ENCODE results near the gene LCP2.
"Not testable (repeated sequence)": the region's sequence is repeated elsewhere in the genome, so short reads cannot be mapped to it uniquely, and the experiment has no call there.

Gene LCP2

DNA sequence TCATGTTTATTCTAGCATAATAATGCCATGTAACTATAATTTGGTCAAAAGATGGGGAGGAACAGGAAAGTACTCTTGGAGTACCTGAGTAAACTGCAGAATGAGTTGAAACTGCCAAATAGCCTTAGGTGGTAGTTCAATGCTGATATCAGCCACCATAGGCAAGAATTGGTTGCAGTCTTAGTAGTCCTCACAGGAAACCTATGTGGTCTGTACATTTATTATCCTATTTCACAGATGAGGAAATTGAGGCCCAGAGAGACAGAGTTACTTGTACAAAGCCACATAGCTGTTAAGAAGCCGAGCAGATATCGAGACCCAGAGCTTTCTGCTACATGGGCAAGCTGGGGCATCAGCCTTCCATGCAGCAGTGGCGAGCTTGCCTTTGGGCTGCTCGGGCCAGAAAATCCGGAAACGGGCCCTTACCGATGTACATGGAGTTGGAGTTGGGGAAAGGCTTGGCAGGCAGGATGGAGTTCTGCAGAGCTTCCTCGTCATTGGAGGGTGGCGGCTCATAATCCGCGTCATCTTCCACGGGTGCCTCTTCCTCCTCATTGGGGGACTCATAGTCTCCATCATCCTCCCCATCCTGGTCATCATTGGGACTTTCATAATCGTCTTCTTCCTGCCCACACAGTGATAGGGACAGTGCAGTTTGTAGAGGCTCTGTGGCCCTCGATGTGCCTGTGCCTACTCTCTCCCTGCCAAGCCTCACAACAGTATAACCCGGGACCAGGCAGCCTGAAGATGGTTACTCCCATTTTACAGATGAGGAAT lies 27.1 kb downstream of the LCP2 start:
- no peak for DNase-seq

DNA sequence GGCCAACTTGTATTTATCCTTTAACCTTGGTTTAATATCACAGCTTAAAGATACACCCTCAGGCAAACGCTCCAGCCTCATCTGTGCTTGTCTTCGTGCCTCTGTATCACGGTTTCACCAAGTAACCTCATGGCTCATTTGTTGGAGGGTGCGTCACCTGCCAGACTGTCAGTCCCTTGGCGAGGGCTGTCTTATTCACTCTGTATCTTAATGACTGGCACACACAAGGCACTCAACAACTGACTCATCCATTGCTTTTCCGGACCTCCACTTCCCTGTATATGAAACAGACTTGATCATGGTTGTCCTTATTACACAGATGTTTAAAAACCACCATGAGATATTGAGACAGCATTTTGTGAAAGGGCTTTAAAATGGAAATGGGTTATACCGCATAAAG lies 28.0 kb downstream of the LCP2 start:
- no peak for DNase-seq

DNA sequence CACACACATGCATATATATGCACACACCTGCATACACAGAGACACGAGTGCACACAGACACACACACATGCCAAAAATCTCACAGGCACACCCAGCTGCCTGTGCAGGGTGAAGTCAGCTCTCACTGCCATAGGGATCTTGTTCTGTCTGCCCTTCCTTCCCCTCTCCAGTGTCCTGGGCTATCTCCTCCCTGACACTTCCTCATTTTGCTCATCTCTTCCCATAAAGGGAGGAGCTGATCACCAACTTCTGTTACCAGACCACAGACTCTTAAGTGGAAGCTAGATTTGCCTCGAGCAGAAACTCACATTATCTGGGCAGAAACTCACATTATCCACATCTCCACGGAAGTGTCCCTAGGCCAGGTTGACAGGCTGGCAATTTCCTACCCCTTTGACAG lies 28.7 kb downstream of the LCP2 start:
- DNase-seq = no peak

DNA sequence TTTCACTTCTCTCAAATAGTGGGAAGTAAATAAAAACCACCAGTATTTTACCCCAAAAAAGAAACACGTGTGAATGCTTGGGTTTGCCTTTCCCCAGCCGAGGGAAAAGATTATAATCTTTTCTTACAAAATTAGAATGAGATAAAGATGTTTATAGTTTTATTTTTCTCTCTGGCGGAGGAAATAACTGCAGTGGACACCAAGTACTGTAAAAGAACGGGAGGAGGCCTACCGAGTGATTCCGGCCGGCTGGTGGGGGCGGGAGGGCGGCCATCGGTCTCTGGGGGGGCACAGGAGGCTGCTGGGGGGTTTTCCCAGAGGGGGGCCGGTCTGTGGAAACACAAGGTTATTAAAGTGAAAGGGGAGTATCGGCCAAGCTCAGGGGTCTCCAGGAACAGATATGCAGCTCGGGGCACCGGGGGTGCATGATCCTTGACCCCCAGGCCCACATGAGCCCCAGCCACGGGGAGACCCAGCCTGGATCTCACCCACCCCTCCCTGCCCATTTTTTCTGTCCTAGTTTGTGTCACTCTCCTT lies 29.4 kb downstream of the LCP2 start:
- DNase-seq = no peak

DNA sequence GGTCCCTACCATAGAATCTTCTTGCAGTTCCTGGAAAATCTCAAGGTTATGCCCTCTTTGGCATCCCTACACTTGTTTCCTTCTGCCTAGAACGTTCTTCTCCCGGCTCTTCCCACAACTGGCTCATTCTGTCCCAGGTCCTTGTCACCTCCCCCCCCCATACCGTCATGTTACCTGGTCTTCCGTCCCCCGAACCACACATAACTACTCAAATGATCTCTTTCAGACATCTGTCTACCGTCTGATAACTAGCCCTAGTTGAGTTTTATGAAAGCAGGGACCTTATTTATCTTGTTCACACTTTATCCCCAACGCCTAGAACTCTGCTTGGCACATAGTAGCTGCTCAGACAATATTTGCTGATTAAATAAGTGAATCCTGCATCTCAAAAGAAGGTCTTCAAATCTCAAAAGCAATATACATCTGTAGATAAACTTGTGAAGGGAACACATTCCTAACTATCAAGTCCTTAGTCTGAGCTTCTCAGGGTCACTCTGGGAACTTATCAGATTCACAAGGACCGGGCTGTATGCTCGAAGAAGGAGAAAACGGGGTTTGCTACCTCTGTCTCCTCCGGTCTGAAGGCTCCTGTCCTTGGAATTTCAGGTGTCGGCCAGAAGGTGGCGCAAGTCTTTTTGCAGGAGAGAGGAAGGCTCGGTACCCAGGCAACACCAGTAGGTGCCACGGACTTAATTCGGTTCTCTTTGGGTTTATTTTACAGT lies 30.0 kb downstream of the LCP2 start:
- peak; percentile 36 for DNase-seq

DNA sequence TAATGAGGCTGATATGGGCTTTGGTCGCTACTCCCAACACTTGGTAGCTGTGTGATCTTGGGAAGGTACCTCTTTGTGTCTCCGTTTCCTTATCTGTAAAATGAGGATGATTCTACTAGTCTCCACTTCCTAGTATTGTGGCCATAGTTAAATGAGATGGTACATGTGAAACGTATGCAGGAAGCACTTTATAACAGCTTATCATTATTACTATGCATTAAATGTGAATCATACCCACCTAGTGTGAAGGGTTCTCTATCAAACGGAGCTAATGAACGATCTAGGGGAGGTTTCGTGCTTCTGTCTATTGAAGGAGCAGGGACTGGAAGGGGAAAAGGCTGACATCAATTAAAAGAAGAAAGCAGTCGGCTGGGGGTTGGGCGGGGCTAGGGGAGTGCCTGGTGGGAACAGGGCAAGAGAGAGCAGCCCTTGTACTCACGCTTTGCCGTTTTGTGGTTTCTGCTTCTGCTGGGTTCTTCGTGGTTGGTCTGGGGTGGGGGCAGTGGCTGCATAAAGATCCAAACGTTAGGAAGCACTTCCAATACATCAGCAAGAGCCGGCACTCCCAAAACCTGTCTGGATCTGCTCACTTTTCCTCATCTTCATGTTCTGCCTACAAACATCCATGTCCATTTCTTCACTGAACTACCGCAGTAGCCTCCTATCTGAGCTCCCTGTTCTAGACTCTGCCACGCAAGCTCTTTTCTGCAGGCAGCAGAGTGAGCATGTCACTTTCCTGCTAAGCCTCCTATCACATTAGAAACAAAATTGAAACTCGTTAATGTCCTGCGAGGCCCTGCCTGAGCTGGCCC lies 30.8 kb downstream of the LCP2 start:
- no peak for DNase-seq

DNA sequence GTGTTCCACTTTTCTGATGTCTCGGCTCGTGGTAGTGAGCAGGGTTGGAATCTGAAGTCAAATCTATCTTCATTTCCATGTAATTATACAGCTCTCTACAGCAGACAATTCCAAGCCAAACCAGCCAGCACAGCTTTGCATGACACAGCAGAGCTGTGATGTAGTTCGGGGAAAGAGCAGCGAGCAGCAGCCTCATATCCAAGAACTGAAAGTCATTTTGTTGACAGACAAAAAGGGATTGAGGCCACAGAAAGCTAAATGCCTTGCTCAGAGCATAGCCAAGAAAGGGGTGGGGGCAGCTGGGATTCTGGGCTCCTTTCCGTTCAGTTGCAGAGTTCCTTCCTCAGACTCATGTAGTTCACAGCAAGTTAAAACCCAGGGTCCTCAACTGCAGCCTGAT lies 32.1 kb downstream of the LCP2 start:
- DNase-seq = no peak

DNA sequence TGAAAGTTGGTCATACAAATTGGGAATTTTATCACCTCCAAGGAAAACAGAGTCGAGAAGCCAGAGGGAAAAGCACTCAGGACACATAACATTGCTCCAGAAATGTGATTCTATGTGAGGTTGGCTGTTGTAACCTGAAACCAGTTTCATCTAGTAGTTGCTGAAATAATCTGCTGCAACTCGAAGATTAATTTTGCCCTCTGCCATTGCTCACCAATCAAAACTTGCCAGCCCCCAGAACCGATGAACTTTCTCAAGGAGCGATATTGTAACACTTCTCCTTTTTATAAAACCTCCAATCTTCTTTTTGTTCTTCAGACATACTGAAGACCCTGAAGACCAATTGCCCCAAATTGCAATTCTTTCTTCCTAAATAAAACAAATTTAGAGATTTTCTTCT lies 33.7 kb downstream of the LCP2 start:
- no peak for DNase-seq

DNA sequence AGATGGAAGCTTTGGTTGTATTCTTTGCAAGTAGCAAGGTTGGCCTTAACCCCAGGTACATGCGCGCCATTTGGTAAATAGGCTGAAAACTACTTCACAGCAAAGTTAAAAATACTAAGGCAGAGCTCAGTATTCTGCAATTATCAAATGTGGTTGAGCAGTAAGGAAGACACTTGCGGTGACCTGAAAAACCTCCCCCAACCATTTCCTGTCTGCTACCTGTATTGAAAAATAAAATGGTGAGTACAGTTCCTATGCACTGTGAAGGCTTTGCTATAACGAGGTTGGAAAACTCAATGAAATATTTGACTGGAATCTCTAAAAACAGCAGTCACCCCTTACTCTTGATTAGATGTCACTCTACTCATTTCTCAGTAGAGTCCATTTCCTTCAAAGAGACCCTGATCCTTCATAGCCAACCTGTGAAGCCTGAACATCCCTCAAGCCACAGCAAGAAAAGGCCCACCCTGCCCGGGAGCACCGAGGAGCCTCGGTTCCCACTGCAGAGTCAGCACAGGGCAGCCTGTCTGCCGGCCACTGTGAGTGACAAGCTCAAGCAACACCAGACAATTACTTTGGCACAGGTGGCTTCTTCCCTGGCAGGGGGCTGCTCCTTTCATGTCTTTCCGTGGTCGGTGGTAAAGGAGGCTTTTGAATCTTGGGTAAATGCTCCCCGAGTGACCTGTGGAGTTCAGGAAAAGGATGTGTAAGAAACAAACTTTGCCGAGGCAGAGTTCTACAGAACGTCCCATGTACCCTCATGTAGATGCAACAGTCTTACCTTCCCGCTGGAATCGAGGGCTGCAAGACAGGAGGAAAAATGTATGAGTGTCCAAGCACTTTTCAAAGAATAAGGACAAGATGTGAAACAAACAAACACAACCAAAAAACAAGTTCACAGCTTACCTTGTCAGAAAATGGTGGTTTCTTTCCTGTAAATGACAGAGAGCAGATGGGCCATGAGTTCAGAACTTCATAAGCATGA lies 35.2 kb downstream of the LCP2 start:
- no peak for DNase-seq

DNA sequence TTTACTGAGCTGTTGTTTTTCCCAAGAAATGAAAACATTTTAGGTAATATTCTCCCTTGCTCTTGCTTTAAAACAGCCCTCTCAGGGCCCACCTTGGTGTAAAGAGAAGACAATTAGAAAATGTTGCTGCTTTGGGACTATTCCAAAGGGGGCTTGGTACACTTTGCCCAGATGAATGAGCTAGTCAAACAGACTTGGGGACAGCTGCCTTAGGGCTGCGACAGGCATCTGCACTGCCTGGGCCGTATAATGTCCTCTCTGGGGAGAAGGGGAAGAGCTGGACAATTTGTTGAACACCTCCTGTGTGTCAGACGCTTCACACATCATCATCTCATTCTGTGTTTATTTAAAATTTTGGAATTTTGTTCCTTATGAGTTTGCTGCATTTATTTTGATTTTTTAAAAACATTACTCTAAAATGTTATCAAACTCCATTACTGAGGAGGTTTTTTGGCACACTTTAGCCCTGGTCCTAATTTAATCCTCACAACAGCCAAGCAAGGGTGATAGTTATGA lies 36.0 kb downstream of the LCP2 start:
- DNase-seq = no peak

DNA sequence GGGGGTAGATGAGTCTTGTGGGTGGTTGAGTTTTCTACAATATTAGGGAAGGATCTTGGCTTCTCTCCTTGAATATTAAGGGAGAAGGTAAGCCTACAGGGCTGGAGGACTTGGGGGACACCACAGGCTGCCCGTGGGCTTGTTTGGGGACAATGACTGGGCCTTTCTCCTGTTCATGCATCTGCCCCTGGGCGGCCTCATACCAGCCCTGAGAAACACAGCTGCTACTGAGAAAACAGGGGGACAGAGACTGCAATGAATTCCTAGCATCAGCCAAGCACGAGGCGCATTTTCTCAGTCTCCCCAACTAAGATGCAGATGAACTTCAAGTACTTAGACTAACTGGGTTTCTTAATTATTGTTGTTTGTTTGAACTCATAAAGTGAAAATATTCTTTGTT lies 40.2 kb downstream of the LCP2 start:
- DNase-seq = no peak

DNA sequence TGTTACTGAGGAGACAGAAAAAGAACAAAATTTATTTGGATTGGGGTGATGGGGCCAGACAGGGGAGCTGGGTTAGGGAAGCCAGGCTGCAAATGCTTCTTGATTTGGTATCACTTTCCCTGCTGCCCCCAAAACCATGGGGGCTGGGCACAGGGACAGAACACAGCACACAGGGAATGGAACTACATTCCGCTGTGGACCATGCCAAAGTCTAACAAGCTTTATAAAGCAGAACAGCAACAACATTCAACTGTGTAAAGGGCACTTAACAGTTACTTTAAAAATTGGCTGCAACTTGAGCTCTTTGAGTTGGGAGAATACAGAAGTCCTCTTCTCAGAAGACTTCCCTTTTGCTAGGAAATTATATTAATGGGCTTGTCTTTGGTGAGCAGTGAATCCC lies 41.0 kb downstream of the LCP2 start:
- no peak for DNase-seq

DNA sequence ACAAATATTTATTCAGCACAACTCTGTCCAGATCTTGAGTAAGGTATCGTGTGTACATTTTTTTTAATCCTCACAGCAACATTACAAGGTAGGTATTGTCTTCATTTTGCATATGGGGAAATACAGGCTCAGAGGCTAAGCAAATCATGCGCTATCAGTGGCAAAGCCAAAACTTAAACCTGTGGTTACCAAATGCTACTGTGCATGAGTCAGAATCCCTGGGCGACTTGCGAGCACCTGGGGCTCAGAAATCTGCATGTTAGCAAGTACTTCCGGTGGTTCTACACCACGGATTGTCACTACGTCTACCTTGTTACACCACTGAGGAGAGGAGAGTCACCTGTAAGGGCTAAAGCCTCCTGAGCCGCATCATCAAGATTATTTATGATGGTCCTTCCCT lies 43.5 kb downstream of the LCP2 start:
- DNase-seq = no peak

DNA sequence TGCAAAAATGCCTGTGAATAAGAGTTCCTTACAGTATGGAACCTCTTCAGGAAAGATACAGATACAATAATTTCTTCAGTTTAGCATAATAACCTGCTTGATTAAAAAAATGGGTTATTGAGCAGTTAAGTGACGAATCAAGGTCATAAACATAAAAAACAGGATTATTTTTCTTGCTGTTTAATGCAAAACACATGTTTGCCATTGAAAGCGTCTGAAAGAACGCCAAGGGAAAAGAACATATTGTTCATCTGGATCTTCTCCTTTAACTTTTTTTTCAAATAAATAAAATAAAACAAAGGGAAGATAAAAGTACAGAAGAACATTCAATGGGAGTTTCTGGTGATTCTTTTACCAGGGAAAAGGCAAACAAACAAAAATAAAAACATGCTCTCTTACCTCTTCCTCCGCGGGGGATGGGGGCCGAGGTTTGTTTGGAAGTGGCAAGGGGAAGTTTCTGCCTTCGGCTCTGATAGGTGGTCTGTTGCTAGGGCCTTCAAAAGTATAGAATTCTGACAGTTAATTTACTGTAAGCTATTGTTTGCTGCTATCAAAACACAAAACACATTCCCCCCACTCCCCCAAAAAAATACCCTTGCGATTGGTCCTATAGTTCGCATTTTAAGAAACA lies 44.7 kb downstream of the LCP2 start:
- no peak for DNase-seq

DNA sequence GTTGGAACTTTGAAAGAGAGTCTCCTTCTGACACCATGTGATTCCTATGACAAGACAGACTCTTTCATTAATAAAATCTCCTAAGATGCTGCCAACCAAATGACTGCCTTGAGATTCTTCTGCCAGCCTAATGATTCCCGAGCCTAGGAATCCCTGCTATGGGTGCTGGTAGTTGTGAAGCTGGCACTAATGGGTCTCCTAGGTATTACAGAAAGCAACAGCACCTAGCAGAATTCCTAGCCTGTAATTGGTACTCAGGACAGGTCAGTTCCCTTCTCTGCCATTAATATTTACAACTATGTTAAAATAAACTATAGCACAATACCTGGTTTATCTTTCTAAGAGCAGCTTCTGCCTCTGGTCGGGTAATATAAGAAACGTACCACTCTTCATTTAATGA lies 45.5 kb downstream of the LCP2 start:
- DNase-seq = no peak

DNA sequence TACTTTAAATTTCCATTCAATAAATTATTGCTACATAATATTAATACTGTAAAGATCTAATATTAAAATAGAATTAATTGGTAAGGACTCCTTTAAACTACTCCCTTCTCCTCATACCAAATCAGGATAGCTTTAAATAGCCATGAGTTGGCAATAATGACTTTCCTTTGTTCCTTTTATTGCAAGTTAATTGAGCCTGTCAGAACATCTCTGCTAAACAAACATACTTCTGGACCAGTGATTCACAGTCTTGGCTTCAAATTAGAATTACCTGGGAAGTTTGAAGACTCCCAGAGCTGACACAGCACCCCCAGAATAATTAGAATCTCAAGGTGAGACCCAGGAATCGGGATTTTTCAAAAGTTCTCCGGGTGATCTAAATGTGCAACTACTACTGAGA lies 46.1 kb downstream of the LCP2 start:
- DNase-seq = no peak

DNA sequence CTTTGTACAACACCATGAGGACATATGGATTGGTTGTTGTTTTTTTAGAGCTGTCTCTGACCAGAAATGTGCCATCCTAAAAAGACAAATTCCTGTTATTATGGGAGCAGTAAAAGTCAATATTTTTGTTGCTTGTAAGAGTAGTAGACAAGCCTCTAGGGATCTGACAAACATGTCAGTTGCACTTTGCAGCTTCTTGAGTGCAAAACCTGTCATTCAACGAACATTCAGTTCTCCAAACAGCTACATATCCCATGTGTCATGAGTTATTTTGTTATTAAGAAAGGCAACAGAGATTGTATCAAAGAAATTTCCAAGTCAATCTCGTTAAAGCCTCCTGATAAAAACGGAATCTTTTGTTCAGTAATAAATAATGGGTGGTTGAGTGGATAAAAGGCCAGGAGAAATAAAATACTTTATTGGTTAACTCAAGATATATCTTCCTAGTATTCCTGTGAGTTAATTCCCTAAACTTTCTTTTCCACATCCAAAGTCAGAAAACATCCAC lies 46.7 kb downstream of the LCP2 start:
- no peak for DNase-seq

DNA sequence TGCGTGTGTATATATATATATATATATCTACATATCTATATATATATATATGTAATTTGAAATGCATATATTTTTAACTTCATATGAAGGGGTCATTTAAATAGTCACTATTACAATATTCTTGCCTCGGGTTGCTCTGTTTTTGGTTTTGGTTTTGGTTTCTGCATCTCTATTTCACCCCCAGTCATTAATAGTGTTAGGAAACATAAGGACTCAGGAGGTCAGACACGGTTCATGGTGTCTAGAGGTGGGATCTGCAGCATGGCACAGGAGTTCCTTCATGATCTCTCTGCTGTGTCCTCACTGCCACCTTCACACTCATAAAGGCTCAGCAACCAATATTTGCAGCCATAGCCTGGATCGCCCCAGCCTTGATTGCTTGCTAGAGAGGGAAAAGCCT lies 48.2 kb downstream of the LCP2 start:
- DNase-seq = no peak

DNA sequence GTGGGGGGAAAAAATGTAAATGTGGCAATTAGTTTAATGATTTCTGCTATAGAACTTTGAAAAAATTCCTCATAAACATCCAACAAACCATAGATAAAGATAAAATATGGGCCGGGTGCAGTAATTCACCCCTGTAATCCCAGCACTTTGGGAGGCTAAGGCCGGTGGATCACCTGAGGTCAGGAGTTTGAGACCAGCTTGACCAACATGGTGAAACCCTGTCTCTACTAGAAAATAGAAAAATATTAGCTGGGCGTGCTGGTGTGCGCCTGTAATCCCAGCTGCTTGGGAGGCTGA lies 48.7 kb downstream of the LCP2 start:
- DNase-seq = not testable (repeated sequence)

DNA sequence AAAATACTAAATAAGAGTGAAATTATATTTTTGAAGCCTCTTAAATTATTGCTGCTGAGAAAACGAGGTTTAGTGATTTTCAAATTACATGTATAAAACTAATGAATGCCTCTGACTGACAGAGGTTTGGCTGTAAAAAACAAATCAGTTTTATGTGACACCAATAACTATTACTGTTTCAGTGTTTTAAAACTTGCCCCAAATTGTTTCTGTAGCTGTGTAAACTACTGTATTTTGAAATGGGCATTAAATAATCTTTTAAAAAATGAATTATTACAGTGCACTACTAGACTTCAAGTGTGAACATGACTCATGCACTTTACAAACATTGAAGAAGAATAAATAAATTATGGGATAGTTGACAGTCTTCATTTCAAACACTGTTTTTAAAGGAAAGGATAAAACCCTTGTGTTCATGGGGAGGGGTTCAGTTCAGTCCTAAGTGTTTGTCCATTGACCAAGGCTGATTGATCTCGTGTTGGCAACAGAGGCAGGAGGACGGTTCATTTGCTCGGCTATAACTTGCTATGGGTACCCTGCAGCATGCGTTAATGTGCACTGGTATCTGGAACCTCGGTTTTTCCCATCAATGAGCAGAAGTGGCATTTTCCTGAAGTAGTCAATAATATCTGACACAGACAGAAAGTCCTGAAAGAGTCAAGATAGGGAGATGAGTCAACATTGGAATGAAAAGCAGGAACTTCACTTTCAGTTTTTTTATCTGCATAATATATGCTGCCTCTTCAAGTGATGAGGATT lies 49.2 kb downstream of the LCP2 start:
- no peak for DNase-seq

DNA sequence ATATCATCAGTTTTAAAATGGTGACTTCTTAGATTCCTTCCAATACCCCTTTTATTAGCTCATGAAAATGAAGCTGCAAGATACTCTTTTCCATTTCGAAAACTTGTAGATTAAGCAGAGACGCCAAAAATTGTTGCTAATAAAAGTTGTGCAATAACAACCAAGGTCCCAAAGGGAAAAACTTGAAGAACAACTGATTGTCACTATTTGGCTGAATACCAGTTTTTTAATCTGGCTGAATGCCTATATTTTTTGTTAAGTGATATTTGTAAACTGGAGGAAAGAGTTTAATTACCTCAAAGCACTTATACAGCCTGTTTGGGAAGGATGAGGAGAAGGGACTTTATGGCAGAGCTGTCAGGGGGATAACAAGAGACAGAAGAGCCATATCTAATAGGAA lies 50.2 kb downstream of the LCP2 start:
- DNase-seq = no peak
